Liver (tissue), 2 donors: ENCODE measurements around the gene INTS6L.
"Not testable (repeated sequence)": the region's sequence is repeated elsewhere in the genome, so short reads cannot be mapped to it uniquely, and the experiment has no call there.

Experiments used
- EGR1 ChIP-seq, 2 donors: IDR thresholded peaks; 2 replicates each; pipeline ENCODE4 v1.6.1; 2016 to 2018; ENCODE audit warnings: antibody characterized with exemption in 2 of 2, low read depth in 2 of 2
- NR2F2 ChIP-seq: IDR thresholded peaks from 2 replicates; pipeline ENCODE4 v1.6.1; 2016; ENCODE audit warnings: antibody characterized with exemption
- donor health status: healthy.

DNA sequence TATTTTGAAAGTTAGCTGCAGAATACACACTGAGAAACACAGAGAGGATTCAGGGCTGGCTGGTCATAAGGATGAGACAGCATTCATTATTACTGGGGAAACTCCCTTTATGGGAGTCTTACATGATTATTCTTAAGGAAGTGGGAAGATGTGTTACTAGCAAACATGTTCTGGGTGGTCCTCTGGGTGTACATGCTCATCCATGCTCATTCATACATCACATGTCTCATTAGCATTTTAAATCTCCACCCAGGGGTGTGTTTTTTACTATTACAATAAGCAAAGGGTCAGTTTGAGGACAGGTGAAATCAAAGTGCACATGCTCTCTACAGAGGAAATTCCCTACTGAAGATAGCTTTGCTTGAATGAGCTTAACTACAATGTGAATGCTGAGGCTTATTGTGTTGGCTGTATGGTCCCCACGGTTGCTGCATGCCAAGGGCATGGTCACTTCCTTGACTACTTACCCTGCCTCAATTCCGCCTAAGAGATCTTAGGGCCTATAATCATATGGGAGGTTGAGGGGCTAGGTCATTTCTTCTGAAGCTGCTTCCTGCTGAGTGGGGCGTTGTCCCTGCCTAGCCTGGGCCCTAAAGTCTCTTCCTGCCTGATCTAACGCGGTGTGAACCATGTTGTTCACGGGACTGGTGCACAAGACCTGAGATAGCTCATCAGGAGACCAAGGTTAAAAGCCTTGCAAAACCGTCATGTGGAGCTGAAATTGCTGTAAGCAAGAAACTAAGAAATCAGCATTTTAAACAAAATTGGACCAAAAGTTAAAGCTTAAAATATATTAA, 104.1 kb downstream of the INTS6L start:
- not testable (repeated sequence) for TF ChIP-seq NR2F2; EGR1 (IDR thresholded peaks at IDR 0.05; ENCODE audit: low read depth in 2 of 2)
